ENCODE results near the gene RNF126.
A peak's percentile ranks its signal among the peaks of the same experiment; 100 is the strongest.
"Not testable (repeated sequence)": the region's sequence is repeated elsewhere in the genome, so short reads cannot be mapped to it uniquely, and the experiment has no call there.

Gene RNF126

GRCh38 chr19:625257-625656 lies 37.8 kb downstream of the RNF126 start:
- DNase-seq (ENCODE audit: insufficient read length, low spot score) = no peak
- no peak for TF ChIP-seq POLR2A (IDR thresholded peaks at IDR 0.05; ENCODE audit: low read depth, low read length)
- FAIRE-seq = no peak

GRCh38 chr19:624433-625109 lies 38.4 kb downstream of the RNF126 start:
- DNase-seq (ENCODE audit: insufficient read length, low spot score) (no peak), FAIRE-seq (no peak)
- TF ChIP-seq POLR2A (IDR thresholded peaks at IDR 0.05; ENCODE audit: low read depth, low read length) = no peak

DNA sequence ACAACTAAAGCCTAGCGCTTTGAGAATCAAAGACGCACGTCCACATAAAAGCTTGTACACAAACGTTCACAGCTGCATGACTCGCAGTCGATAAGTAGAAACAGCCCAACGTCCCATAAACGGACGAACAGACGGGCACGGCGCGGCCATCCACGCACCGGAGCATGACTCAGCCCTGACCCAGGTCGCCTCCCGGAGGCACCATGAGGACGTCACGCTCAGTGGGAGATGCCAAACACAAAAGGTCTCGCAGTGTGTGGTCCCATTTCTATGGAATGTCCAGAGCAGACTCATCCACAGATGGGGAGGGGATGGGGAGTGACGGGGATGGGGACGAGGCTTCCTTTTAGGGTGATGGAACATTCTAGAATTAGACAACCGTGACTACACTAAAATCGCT lies 39.0 kb downstream of the RNF126 start:
- DNase-seq (ENCODE audit: insufficient read length, low spot score) (peak; percentile 98), FAIRE-seq (peak; percentile 93)
- TF ChIP-seq POLR2A (IDR thresholded peaks at IDR 0.05; ENCODE audit: low read depth, low read length) = no peak

DNA sequence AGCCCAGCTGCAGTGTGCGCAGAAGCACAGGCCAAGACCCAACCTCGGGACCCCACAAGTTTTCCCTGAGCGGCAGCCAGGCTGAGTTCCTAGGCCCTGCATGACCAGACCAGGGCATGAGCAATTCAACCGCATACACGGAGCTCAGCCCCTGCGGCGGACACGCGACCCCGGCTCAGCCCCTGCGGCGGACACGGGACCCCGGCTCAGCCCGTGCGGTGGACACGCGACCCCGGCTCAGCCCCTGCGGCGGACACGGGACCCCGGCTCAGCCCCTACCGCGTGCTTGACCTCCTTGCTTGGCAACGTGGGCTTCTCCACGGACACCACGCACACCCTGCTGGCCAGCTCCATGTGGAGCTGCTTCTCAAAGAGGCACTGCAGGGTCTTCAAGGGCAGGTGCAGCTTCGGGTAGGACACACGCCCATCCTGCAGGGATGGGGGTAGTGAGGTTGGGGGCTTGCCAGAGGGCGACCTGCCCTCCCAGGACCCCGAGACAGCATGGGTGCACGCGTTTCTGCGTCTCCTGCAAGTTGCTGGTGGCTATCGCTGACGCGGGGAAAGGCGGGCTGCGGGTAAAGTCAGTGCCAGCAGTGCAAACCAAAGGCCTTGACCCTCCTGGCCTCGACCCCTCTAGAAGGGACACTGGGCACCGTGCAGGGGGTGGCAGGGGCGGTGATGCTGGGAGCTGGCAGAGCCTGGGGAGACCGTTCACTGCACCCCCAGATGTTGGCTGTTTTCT lies 39.7 kb downstream of the RNF126 start:
- FAIRE-seq = no peak
- no peak for DNase-seq (ENCODE audit: insufficient read length, low spot score)
- no peak for TF ChIP-seq POLR2A (IDR thresholded peaks at IDR 0.05; ENCODE audit: low read depth, low read length)

DNA sequence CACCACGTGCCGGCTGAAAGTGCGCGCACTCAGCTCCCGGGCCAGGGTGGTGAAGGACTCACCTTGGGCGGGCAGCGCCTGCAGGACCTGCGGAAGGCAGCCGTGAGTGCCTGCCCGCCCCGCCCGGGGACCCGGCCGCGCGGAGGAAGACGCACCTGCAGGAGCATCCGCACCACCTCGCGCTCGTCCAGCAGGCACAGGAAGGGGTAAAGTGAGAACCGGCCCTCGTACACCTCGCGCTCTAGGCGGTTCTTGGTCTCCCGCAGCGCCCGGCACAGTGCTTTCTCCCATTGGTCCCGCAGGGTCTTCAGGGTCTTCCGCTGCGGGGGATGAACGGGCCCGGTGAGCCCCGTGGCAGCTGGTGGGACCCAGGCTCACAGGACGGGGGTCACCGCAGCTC lies 40.3 kb downstream of the RNF126 start:
- no peak for DNase-seq (ENCODE audit: insufficient read length, low spot score)
- FAIRE-seq = no peak
- no peak for TF ChIP-seq POLR2A (IDR thresholded peaks at IDR 0.05; ENCODE audit: low read depth, low read length)

- DNase-seq (ENCODE audit: insufficient read length, low spot score) (no peak), FAIRE-seq (no peak)
- no peak for TF ChIP-seq POLR2A (IDR thresholded peaks at IDR 0.05; ENCODE audit: low read depth, low read length)
These were observed 41.2 kb downstream of the RNF126 start for GRCh38 chr19:621819-622218.

GRCh38 chr19:621191-621590 lies 41.8 kb downstream of the RNF126 start:
- DNase-seq (ENCODE audit: insufficient read length, low spot score); FAIRE-seq: not testable (repeated sequence)

GRCh38 chr19:620166-620862 lies 42.7 kb downstream of the RNF126 start:
- FAIRE-seq (no peak), DNase-seq (ENCODE audit: insufficient read length, low spot score) (no peak)
- no peak for TF ChIP-seq POLR2A (IDR thresholded peaks at IDR 0.05; ENCODE audit: low read depth, low read length)

DNA sequence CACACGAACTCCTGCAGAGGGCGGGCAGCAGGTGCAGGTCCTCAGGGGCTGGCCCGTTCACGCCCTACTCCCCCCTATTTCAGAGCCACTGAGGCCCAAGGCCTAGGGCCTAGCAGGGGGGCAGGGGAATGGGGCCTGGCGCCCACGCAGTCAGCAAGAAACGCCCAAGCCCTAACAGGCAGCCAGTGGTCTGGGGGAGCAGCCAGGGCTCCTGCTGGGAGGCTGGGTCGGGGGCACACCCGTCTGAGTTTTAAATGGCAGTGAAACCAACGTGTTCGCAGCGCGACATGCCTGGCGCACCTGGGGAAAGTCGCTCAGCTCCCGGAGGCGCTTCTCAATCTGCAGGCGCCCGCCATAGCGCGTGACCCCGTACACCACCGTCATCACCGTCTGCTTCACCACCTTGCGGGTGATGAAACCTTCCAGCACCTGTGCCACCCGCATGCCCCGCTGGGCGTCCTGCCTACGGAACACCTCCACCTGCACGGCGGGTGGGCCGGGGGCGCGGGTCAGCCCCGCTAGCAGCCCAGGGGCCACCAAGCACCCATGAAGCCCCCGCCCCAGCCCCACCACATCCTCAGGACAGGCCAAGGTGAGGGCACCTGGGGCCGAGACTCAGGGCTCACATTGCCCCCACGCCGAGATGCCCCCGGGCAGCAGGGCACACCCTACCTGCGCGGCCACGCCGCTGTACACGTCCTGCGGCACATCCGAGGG lies 43.6 kb downstream of the RNF126 start:
- DNase-seq (ENCODE audit: insufficient read length, low spot score) = no peak
- no peak for TF ChIP-seq POLR2A (IDR thresholded peaks at IDR 0.05; ENCODE audit: low read depth, low read length)
- no peak for FAIRE-seq

- TF ChIP-seq POLR2A (IDR thresholded peaks at IDR 0.05; ENCODE audit: low read depth, low read length) = no peak
- DNase-seq (ENCODE audit: insufficient read length, low spot score) (no peak), FAIRE-seq (no peak)
These were observed 44.2 kb downstream of the RNF126 start for GRCh38 chr19:618674-619285.

DNA sequence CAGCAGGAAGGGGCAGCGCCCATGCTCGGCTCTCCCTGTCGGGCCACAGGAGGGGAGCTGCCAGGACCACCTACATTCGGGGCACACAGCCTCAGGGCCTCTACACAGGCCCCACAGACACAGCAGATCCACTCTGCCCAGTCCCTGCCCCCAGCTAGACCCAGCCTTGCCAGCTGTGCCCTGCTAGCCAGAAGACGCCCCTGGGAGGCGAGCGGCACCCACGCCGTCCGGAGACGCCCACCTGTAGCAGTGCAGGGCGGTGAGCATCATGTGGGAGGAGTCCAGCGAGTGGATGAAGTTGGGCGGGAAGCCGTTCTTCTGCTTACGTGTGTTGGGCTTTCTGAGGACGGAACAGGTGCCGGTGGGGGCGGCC lies 44.8 kb downstream of the RNF126 start:
- DNase-seq (ENCODE audit: insufficient read length, low spot score) (no peak), FAIRE-seq (no peak)
- no peak for TF ChIP-seq POLR2A (IDR thresholded peaks at IDR 0.05; ENCODE audit: low read depth, low read length)

DNA sequence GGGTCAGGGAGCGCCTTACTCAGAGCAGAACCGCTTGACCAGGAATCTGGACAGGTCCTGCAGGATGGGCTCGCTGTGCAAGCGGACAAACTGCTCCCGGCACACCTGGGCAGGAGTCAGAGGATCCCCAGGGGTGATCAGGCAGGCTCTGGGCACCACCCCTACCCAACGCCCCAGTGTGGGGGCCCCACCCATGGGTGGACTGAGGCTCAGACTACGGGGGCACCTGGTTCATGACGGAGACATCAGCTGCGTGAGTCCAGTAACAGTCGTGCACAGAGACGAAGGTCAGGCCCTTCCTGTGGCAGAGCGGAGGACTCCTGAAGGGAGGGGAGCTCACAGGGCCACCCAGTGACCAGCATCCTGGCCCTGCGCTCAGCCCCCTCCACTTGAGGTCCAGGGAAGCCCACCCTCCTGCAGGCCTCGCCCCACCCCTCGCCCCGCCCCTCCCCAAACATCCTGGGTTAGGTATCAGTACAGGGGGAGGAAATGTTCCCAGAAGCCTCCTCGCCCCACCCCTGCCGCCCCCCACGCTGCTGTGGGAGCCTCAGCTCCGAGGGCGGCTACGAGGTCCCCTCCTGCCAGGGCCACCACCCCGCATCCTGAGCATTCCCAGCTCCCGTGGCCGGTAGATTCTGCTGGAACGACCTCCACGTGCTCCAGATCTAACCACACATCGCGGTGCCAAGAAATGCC lies 45.3 kb downstream of the RNF126 start:
- DNase-seq (ENCODE audit: insufficient read length, low spot score) (no peak), FAIRE-seq (no peak)
- no peak for TF ChIP-seq POLR2A (IDR thresholded peaks at IDR 0.05; ENCODE audit: low read depth, low read length)

All from H54 (cell line).